AG04449 (cell line): ENCODE data around the gene MAP7D3.
"Not testable (repeated sequence)": the region's sequence is repeated elsewhere in the genome, so short reads cannot be mapped to it uniquely, and the experiment has no call there.

Experiments used
- CTCF ChIA-PET: fragments of 350-600 bp; formaldehyde crosslinking; extraction: SDS; loops from one replicate; lab custom pipeline; 2021; ENCODE audit warnings: antibody characterized with exemption; lab: Yijun Ruan, JAX
- POLR2A ChIA-PET: fragments of 400-600, 350-600 bp; formaldehyde crosslinking; extraction: SDS; loops from one replicate; lab custom pipeline; 2020; ENCODE audit warnings: antibody characterized with exemption, inconsistent platforms; lab: Yijun Ruan, JAX
- DNase-seq: peaks from one replicate; pipeline ENCODE4 v3.0.0-alpha.2; 2010; ENCODE audit warnings: low read depth, low spot score
- H3K4me3 ChIP-seq: 2 replicates; pipeline ENCODE4 v1.5.1; 2011; ENCODE audit warnings: low read depth, mild to moderate bottlenecking, control low read depth, low read length
- CTCF ChIP-seq: IDR thresholded peaks from one replicate; pipeline ENCODE4 v1.5.1; 2011; ENCODE audit warnings: mild to moderate bottlenecking, moderate library complexity, low read length, control low read depth, inconsistent platforms; ENCODE audit not compliant: insufficient read depth; ENCODE audit errors: missing control alignments

MAP7D3 gene

GRCh38 chrX:136179133-136179532 is 72.1 kb downstream of the MAP7D3 start:
- POLR2A ChIA-PET, result no interaction called here
- no peak for DNase-seq

GRCh38 chrX:136176399-136176825 is 74.8 kb downstream of the MAP7D3 start:
- CTCF ChIA-PET, result interaction anchor here (0.7 to 2.1 kb wide), 4 partner anchors 9 to 92 kb away, joined by 3 to 7 read pairs (median 4); no protein-coding TSS in a partner anchor

More at GRCh38 chrX:136179133-136179532, 72.1 kb downstream of the MAP7D3 start:
- CTCF ChIA-PET, result no interaction called here
- TF ChIP-seq CTCF, result no peak
- no peak overlapping the region for H3K4me3 ChIP-seq

GRCh38 chrX:136171420-136171819 is 79.8 kb downstream of the MAP7D3 start:
- H3K4me3 ChIP-seq, result no peak overlapping the region
- CTCF ChIA-PET, result interaction anchor here (1.0 to 3.6 kb wide), 7 partner anchors 17 to 143 kb away, joined by 3 to 30 read pairs (median 3); no protein-coding TSS in a partner anchor
- POLR2A ChIA-PET, result no interaction called here
- TF ChIP-seq CTCF, result no peak
- no peak for DNase-seq

More at GRCh38 chrX:136176399-136176825, 74.8 kb downstream of the MAP7D3 start:
- TF ChIP-seq CTCF, result no peak
- POLR2A ChIA-PET, result interaction anchor here (0.6 kb wide), 1 partner anchor 45 kb away, joined by 3 read pairs; no protein-coding TSS in a partner anchor
- H3K4me3 ChIP-seq, result no peak overlapping the region
- DNase-seq, result peak; percentile 68

- no peak overlapping the region for H3K4me3 ChIP-seq
- ChIA-PET CTCF (interaction anchor here (1.2 to 3.6 kb wide), 4 partner anchors 11 to 142 kb away, joined by 3 to 30 read pairs (median 17); no protein-coding TSS in a partner anchor), POLR2A (interaction anchor here (1.3 kb wide), 1 partner anchor 45 kb away, joined by 4 read pairs; no protein-coding TSS in a partner anchor)
- TF ChIP-seq CTCF, result peak; percentile 24
- no peak for DNase-seq
Observed at GRCh38 chrX:136170139-136170800, 80.9 kb downstream of the MAP7D3 start.

- POLR2A ChIA-PET, result interaction anchor here (1.0 to 1.3 kb wide), 2 partner anchors 27 to 46 kb away, joined by 3 to 4 read pairs; no protein-coding TSS in a partner anchor
- CTCF ChIA-PET, result interaction anchor here (0.7 to 3.8 kb wide), 6 partner anchors 10 to 142 kb away, joined by 3 to 77 read pairs (median 17); no protein-coding TSS in a partner anchor
- TF ChIP-seq CTCF, result no peak
- H3K4me3 ChIP-seq, result no peak overlapping the region
- DNase-seq, result peak; percentile 90
Observed at GRCh38 chrX:136168929-136169735, 82.1 kb downstream of the MAP7D3 start.

- CTCF ChIA-PET, result interaction anchor here (0.7 to 3.8 kb wide), 4 partner anchors 36 to 141 kb away, joined by 3 to 77 read pairs (median 21); no protein-coding TSS in a partner anchor
- DNase-seq, H3K4me3 ChIP-seq, POLR2A ChIA-PET: not testable (repeated sequence)
Observed at GRCh38 chrX:136167989-136168388, 83.2 kb downstream of the MAP7D3 start.
